Glutamatergic neuron (in vitro differentiated cells): Measurements from ENCODE around the gene EHD2. TPM values are rescaled to one million over a fixed set of nuclear protein-coding genes. Genes with fewer than 3 reads are reported as not detected.

ENCODE experiments used
- DNase-seq: peaks from one replicate; pipeline ENCODE4 v3.0.0; 2022
- H3K27ac Mint-ChIP-seq: one replicate; pipeline ENCODE4 v1.8.0; 2020; ENCODE audit warnings: mild to moderate bottlenecking, mixed read lengths, inconsistent platforms; ENCODE audit not compliant: unreplicated experiment
- H3K27me3 Mint-ChIP-seq: one replicate; pipeline ENCODE4 v1.8.0; 2020; ENCODE audit warnings: mild to moderate bottlenecking, moderate library complexity, mixed read lengths, inconsistent platforms; ENCODE audit not compliant: unreplicated experiment
- H3K36me3 Mint-ChIP-seq: one replicate; pipeline ENCODE4 v1.8.0; 2020; ENCODE audit warnings: mild to moderate bottlenecking, mixed read lengths, inconsistent platforms; ENCODE audit not compliant: unreplicated experiment
- H3K4me1 Mint-ChIP-seq: one replicate; pipeline ENCODE4 v1.8.0; 2020; ENCODE audit warnings: mild to moderate bottlenecking, low read depth, mixed read lengths, inconsistent platforms; ENCODE audit not compliant: unreplicated experiment
- H3K4me3 Mint-ChIP-seq: one replicate; pipeline ENCODE4 v1.8.0; 2020; ENCODE audit warnings: mild to moderate bottlenecking, mixed read lengths, inconsistent platforms; ENCODE audit not compliant: unreplicated experiment
- H3K9me3 Mint-ChIP-seq: one replicate; pipeline ENCODE4 v1.8.0; 2020; ENCODE audit warnings: mild to moderate bottlenecking, moderate library complexity, mixed read lengths, inconsistent platforms; ENCODE audit not compliant: unreplicated experiment
- CTCF ChIP-seq: fragments of 200-600 bp; sonication (generic); IDR thresholded peaks from one replicate; pipeline ENCODE4 v1.5.0; 2021; ENCODE audit not compliant: partially characterized antibody, unreplicated experiment
- total RNA-seq: library from RNA; stranded (reverse); fragmentation: NEBNext Ultra II Directional; extraction: Animal tissue kit (Norgen Biotek cat#: 25700); gene quantifications from one replicate; pipeline ENCODE4 v1.2.1, GENCODE V29; 2021; ENCODE audit not compliant: unreplicated experiment

EHD2 gene
- total RNA-seq, 1 donor from 2014 or later: 7.6 TPM

GRCh38 chr19:47719047-47719859, 6.0 kb downstream of the EHD2 start:
- peak overlapping the region; percentile 74 for H3K4me3 Mint-ChIP-seq
- peak; percentile 74 for DNase-seq
- H3K27ac Mint-ChIP-seq: peak overlapping the region; percentile 97
- TF ChIP-seq CTCF: no peak
- H3K9me3 Mint-ChIP-seq: peaks cover 10% of the 10 kb centered on the region
- peaks cover 13% of the 10 kb centered on the region for H3K4me1 Mint-ChIP-seq
- H3K27me3 Mint-ChIP-seq: peaks cover 12% of the 10 kb centered on the region
- peaks cover 7% of the 10 kb centered on the region for H3K36me3 Mint-ChIP-seq

- peaks cover 13% of the 10 kb centered on the region for H3K4me1 Mint-ChIP-seq
- no peak for TF ChIP-seq CTCF
- peak overlapping the region; percentile 36 for H3K27ac Mint-ChIP-seq
- H3K4me3 Mint-ChIP-seq: peak overlapping the region; percentile 2
- peaks cover 7% of the 10 kb centered on the region for H3K9me3 Mint-ChIP-seq
- H3K27me3 Mint-ChIP-seq: peaks cover 7% of the 10 kb centered on the region
- DNase-seq: no peak
- H3K36me3 Mint-ChIP-seq: no peaks in the 10 kb centered on the region
Observed at GRCh38 chr19:47720669-47721422, 7.6 kb downstream of the EHD2 start.

DNA sequence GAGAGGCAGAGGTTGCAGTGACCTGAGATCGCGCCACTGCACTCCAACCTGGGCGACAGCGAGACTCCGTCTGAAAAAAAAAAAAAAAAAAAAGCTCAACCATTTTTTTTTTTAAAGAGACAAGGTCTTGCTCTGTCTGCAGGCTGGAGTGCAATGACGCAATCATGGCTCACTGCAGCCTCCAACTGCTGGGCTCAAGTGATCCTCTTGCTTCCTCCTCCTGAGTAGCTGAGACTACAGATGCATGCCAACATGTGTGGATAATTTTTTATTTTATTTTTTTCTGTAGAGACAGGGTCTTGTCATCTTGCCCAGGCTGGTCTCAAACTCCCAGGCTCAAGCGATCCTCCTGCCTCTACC, 10.3 kb downstream of the EHD2 start:
- H3K4me1 Mint-ChIP-seq: peaks cover 13% of the 10 kb centered on the region
- H3K27ac Mint-ChIP-seq: no peak overlapping the region
- no peak overlapping the region for H3K4me3 Mint-ChIP-seq
- TF ChIP-seq CTCF: no peak
- DNase-seq: no peak
- H3K9me3 Mint-ChIP-seq: peaks cover 7% of the 10 kb centered on the region
- no peaks in the 10 kb centered on the region for H3K36me3 Mint-ChIP-seq
- peaks cover 8% of the 10 kb centered on the region for H3K27me3 Mint-ChIP-seq

GRCh38 chr19:47725759-47726401, 12.7 kb downstream of the EHD2 start:
- TF ChIP-seq CTCF: no peak
- H3K36me3 Mint-ChIP-seq: no peaks in the 10 kb centered on the region
- H3K9me3 Mint-ChIP-seq: peaks cover 2% of the 10 kb centered on the region
- no peak for DNase-seq
- H3K4me3 Mint-ChIP-seq: no peak overlapping the region
- peaks cover 2% of the 10 kb centered on the region for H3K4me1 Mint-ChIP-seq
- H3K27ac Mint-ChIP-seq: no peak overlapping the region
- H3K27me3 Mint-ChIP-seq: peaks cover 7% of the 10 kb centered on the region
